Activated CD8-positive, alpha-beta T cell treated with anti-CD3 and anti-CD28 coated beads for 36 hours (primary cell): ENCODE results near the gene COL19A1. TPM values are rescaled to one million over a fixed set of nuclear protein-coding genes. Genes with fewer than 3 reads are reported as not detected.

Experiments
- ATAC-seq: fragments of 200-7000 bp; cut with Tn5 transposase; one replicate; pipeline ENCODE4 v1.10.0; 2021; ENCODE audit warnings: mild to moderate bottlenecking, moderate library complexity
- CTCF ChIA-PET: fragments of 350-600 bp; sonication (Branson Sonifier 250); formaldehyde crosslinking; loops from one replicate; lab custom pipeline; 2021; ENCODE audit warnings: antibody characterized with exemption; lab: Charles Lee
- POLR2A ChIA-PET: fragments of 350-600 bp; sonication (Branson Sonifier 250); formaldehyde crosslinking; loops from one replicate; lab custom pipeline; 2021; ENCODE audit warnings: antibody characterized with exemption; lab: Charles Lee
- DNase-seq: peaks from one replicate; pipeline ENCODE4 v3.0.0-alpha.2; 2020
- H3K27ac Mint-ChIP-seq: one replicate; pipeline ENCODE4 v1.8.0; 2021; ENCODE audit warnings: mild to moderate bottlenecking, mixed read lengths
- H3K27me3 Mint-ChIP-seq: one replicate; pipeline ENCODE4 v1.8.0; 2021; ENCODE audit warnings: mixed read lengths
- H3K36me3 Mint-ChIP-seq: one replicate; pipeline ENCODE4 v1.8.0; 2021; ENCODE audit warnings: low read depth, mixed read lengths
- H3K4me1 Mint-ChIP-seq: one replicate; pipeline ENCODE4 v1.8.0; 2021; ENCODE audit warnings: low read depth, mixed read lengths
- H3K4me3 Mint-ChIP-seq: one replicate; pipeline ENCODE4 v1.8.0; 2021; ENCODE audit warnings: mild to moderate bottlenecking, moderate library complexity, mixed read lengths
- H3K9me3 Mint-ChIP-seq: one replicate; pipeline ENCODE4 v1.8.0; 2021; ENCODE audit warnings: mixed read lengths
- CTCF ChIP-seq: fragments of 200-600 bp; IDR thresholded peaks from one replicate; pipeline ENCODE4 v1.8.0; 2022; ENCODE audit warnings: antibody characterized with exemption, mild to moderate bottlenecking
- intact Hi-C: fragments of 100-400 bp; cut with micrococcal nuclease; formaldehyde crosslinking; loops from one replicate; pipeline ENCODE4 v1.10.0; 2022
- total RNA-seq, 2 experiments: library from RNA; stranded (reverse); gene quantifications; one replicate each; pipeline ENCODE4 v1.2.3, GENCODE V29; 2021

Gene COL19A1
- total RNA-seq, 2 experiments from 2014 or later, result 0.14 TPM; not detected in 1

- Mint-ChIP-seq H3K36me3 (no peaks in the 10 kb centered on the region), H3K9me3 (no peaks in the 10 kb centered on the region)
Measured at GRCh38 chr6:69878795-69879194, 12.4 kb downstream of the COL19A1 start.

GRCh38 chr6:69880601-69881000 lies 14.2 kb downstream of the COL19A1 start:
- Mint-ChIP-seq H3K27me3 (peaks cover 21% of the 10 kb centered on the region), H3K9me3 (no peaks in the 10 kb centered on the region), H3K36me3 (no peaks in the 10 kb centered on the region), H3K27ac (no peak overlapping the region), H3K4me3 (no peak overlapping the region), H3K4me1 (peaks cover 3% of the 10 kb centered on the region)
- intact Hi-C loops, result no loop called here
- CTCF ChIA-PET, result no interaction called here
- ATAC-seq (no peak), DNase-seq (no peak)
- TF ChIP-seq CTCF, result no peak
- POLR2A ChIA-PET, result no interaction called here

More at GRCh38 chr6:69878795-69879194, 12.4 kb downstream of the COL19A1 start:
- no peak overlapping the region for H3K4me3 Mint-ChIP-seq
- DNase-seq (no peak), ATAC-seq (no peak)
- no peak for TF ChIP-seq CTCF
- ChIA-PET POLR2A (no interaction called here), CTCF (no interaction called here)
- peaks cover 29% of the 10 kb centered on the region for H3K27me3 Mint-ChIP-seq
- intact Hi-C loops, result no loop called here
- H3K4me1 Mint-ChIP-seq, result peaks cover 3% of the 10 kb centered on the region
- H3K27ac Mint-ChIP-seq, result no peak overlapping the region

- no peak overlapping the region for H3K27ac Mint-ChIP-seq
- CTCF ChIA-PET, result no interaction called here
Measured at GRCh38 chr6:69881322-69882151, 15.2 kb downstream of the COL19A1 start.

GRCh38 chr6:69883551-69883950 lies 17.2 kb downstream of the COL19A1 start:
- peaks cover 22% of the 10 kb centered on the region for H3K27me3 Mint-ChIP-seq
- POLR2A ChIA-PET, result no interaction called here
- no peak for TF ChIP-seq CTCF
- H3K4me3 Mint-ChIP-seq, result no peak overlapping the region
- H3K9me3 Mint-ChIP-seq, result no peaks in the 10 kb centered on the region
- intact Hi-C loops, result no loop called here
- DNase-seq (no peak), ATAC-seq (no peak)
- H3K4me1 Mint-ChIP-seq, result peaks cover 7% of the 10 kb centered on the region
- no peak overlapping the region for H3K27ac Mint-ChIP-seq
- H3K36me3 Mint-ChIP-seq, result no peaks in the 10 kb centered on the region
- CTCF ChIA-PET, result no interaction called here

More at GRCh38 chr6:69881322-69882151, 15.2 kb downstream of the COL19A1 start:
- Mint-ChIP-seq H3K9me3 (no peaks in the 10 kb centered on the region), H3K4me1 (peaks cover 3% of the 10 kb centered on the region), H3K36me3 (no peaks in the 10 kb centered on the region), H3K27me3 (peaks cover 22% of the 10 kb centered on the region), H3K4me3 (no peak overlapping the region)
- no peak for TF ChIP-seq CTCF
- POLR2A ChIA-PET, result no interaction called here
- intact Hi-C loops, result no loop called here
- ATAC-seq (no peak), DNase-seq (no peak)

GRCh38 chr6:69884231-69884630 lies 17.9 kb downstream of the COL19A1 start:
- no peak for DNase-seq
- Mint-ChIP-seq H3K4me3 (no peak overlapping the region), H3K27me3 (peaks cover 22% of the 10 kb centered on the region), H3K4me1 (peaks cover 7% of the 10 kb centered on the region), H3K36me3 (no peaks in the 10 kb centered on the region), H3K9me3 (no peaks in the 10 kb centered on the region), H3K27ac (no peak overlapping the region)
- no peak for TF ChIP-seq CTCF
- ChIA-PET POLR2A (no interaction called here), CTCF (no interaction called here)
- intact Hi-C loops, result no loop called here
- no peak for ATAC-seq
